Neural cell (in vitro differentiated cells): ENCODE data around the gene SLC15A4. TPM values are rescaled to one million over a fixed set of nuclear protein-coding genes. Genes with fewer than 3 reads are reported as not detected.
"Not testable (repeated sequence)": the region's sequence is repeated elsewhere in the genome, so short reads cannot be mapped to it uniquely, and the experiment has no call there.

ENCODE experiments used
- H2AFZ ChIP-seq: fragments of 200-600, 300-800 bp; sonication (generic), shearing (Covaris generic); 2 replicates; pipeline ENCODE4 v1.6.0; 2014; ENCODE audit warnings: low read depth, mild to moderate bottlenecking, antibody characterized with exemption, low read length, moderate library complexity
- H3F3A ChIP-seq: fragments of 200-600 bp; shearing (Covaris generic); 2 replicates; pipeline ENCODE4 v1.6.1; 2016; ENCODE audit warnings: mild to moderate bottlenecking, moderate library complexity, mixed read lengths, antibody characterized with exemption, low read length; ENCODE audit not compliant: insufficient read depth, poor library complexity, severe bottlenecking
- H3K27ac ChIP-seq: fragments of 200-600, 300-800 bp; sonication (generic), shearing (Covaris generic); 2 replicates; pipeline ENCODE4 v1.5.1; 2014; ENCODE audit warnings: mild to moderate bottlenecking, low read length, moderate library complexity
- H3K27me3 ChIP-seq: fragments of 300-800, 200-600 bp; sonication (generic), shearing (Covaris generic); 2 replicates; pipeline ENCODE4 v1.6.0; 2014; ENCODE audit warnings: mild to moderate bottlenecking, low read depth, low read length, moderate library complexity; ENCODE audit not compliant: insufficient read depth
- H3K36me3 ChIP-seq: fragments of 300-800, 200-600 bp; sonication (generic), shearing (Covaris generic); 2 replicates; pipeline ENCODE4 v1.5.1; 2014; ENCODE audit warnings: mild to moderate bottlenecking, antibody characterized with exemption, low read length, moderate library complexity; ENCODE audit not compliant: insufficient read depth
- H3K4me2 ChIP-seq: fragments of 300-800, 200-600 bp; sonication (generic), shearing (Covaris generic); 2 replicates; pipeline ENCODE4 v1.6.0; 2014; ENCODE audit warnings: mild to moderate bottlenecking, low read length
- H3K4me3 ChIP-seq: fragments of 300-800, 200-600 bp; sonication (generic), shearing (Covaris generic); 2 replicates; pipeline ENCODE4 v1.5.1; 2014; ENCODE audit warnings: mild to moderate bottlenecking, low read length, moderate library complexity
- H3K79me2 ChIP-seq: fragments of 200-600 bp; shearing (Covaris generic); replicated peaks from 2 replicates; pipeline ENCODE4 v1.6.0; 2014; ENCODE audit warnings: mild to moderate bottlenecking, low read length, moderate library complexity; ENCODE audit not compliant: insufficient read depth
- H3K9ac ChIP-seq: fragments of 300-800, 200-600 bp; sonication (generic), shearing (Covaris generic); 2 replicates; pipeline ENCODE4 v1.6.1; 2016; ENCODE audit warnings: mild to moderate bottlenecking, low read length, mixed read lengths
- H3K9me2 ChIP-seq: fragments of 200-600 bp; shearing (Covaris generic); 2 replicates; pipeline ENCODE4 v1.6.1; 2016; ENCODE audit warnings: mild to moderate bottlenecking, low read length, mixed read lengths; ENCODE audit not compliant: insufficient read depth
- H3K9me3 ChIP-seq: fragments of 200-600, 300-800 bp; sonication (generic), shearing (Covaris generic); 2 replicates; pipeline ENCODE4 v1.6.1; 2016; ENCODE audit warnings: mild to moderate bottlenecking, mixed run types, low read length, moderate library complexity, mixed read lengths
- H4K20me1 ChIP-seq: fragments of 200-600 bp; shearing (Covaris generic); 2 replicates; pipeline ENCODE4 v1.6.1; 2016; ENCODE audit warnings: mild to moderate bottlenecking, mixed run types; ENCODE audit not compliant: insufficient read depth
- CTCF ChIP-seq: fragments of 450-650 bp; IDR thresholded peaks from 2 replicates; pipeline ENCODE4 v1.5.1; 2014; ENCODE audit warnings: antibody characterized with exemption, mild to moderate bottlenecking, moderate library complexity; ENCODE audit not compliant: poor library complexity, severe bottlenecking
- EP300 ChIP-seq: fragments of 450-650 bp; conservative IDR thresholded peaks from 2 replicates; pipeline ENCODE4 v1.6.1; 2014; ENCODE audit warnings: antibody characterized with exemption, mild to moderate bottlenecking, moderate library complexity; ENCODE audit not compliant: poor library complexity, severe bottlenecking
- EZH2 ChIP-seq: fragments of 200-600, 300-800 bp; shearing (Covaris generic), sonication (generic); IDR thresholded peaks from 2 replicates; pipeline ENCODE4 v1.6.1; 2014; ENCODE audit warnings: antibody characterized with exemption, low read length, borderline replicate concordance, mild to moderate bottlenecking; ENCODE audit not compliant: insufficient read depth, poor library complexity, severe bottlenecking
- MXI1 ChIP-seq: fragments of 450-650 bp; conservative IDR thresholded peaks from 2 replicates; pipeline ENCODE4 v1.6.1; 2014; ENCODE audit warnings: antibody characterized with exemption, mild to moderate bottlenecking; ENCODE audit not compliant: poor library complexity, severe bottlenecking
- POLR2AphosphoS5 ChIP-seq: IDR thresholded peaks from 2 replicates; pipeline ENCODE4 v1.6.1; 2012
- RAD21 ChIP-seq: fragments of 450-650 bp; conservative IDR thresholded peaks from 2 replicates; pipeline ENCODE4 v1.6.1; 2014; ENCODE audit warnings: antibody characterized with exemption, mild to moderate bottlenecking, moderate library complexity
- REST ChIP-seq: IDR thresholded peaks from 2 replicates; pipeline ENCODE4 v1.6.1; 2012; ENCODE audit warnings: borderline replicate concordance
- SMC3 ChIP-seq: fragments of 450-650 bp; conservative IDR thresholded peaks from 2 replicates; pipeline ENCODE4 v1.6.1; 2014; ENCODE audit warnings: antibody characterized with exemption, mild to moderate bottlenecking, moderate library complexity; ENCODE audit not compliant: poor library complexity
- TAF1 ChIP-seq: IDR thresholded peaks from 2 replicates; pipeline ENCODE4 v1.6.1; 2012; ENCODE audit warnings: low read depth
- polyA plus RNA-seq: library from polyadenylated mRNA; depleted of rRNA; stranded (reverse); fragments of >200 nt; gene quantifications from 2 replicates; pipeline ENCODE4 v1.2.3, GENCODE V29; 2014

Gene SLC15A4
- polyA plus RNA-seq, 1 donor from 2014 or later: 34.7 TPM

- H4K20me1 ChIP-seq: no peaks in the 10 kb centered on the region
- H3K27ac ChIP-seq: no peak overlapping the region
- H3K4me2 ChIP-seq: no peak overlapping the region
- TF ChIP-seq CTCF (no peak), MXI1 (no peak), SMC3 (no peak), POLR2AphosphoS5 (no peak), EZH2 (no peak), EP300 (no peak), RAD21 (no peak), REST (no peak), TAF1 (no peak)
- no peaks in the 10 kb centered on the region for H3K79me2 ChIP-seq
- no peaks in the 10 kb centered on the region for H3K27me3 ChIP-seq
- H3F3A ChIP-seq: no peaks in the 10 kb centered on the region
- H2AFZ ChIP-seq: no peak overlapping the region
- H3K9ac ChIP-seq: no peak overlapping the region
- H3K9me2 ChIP-seq: no peaks in the 10 kb centered on the region
- no peak overlapping the region for H3K4me3 ChIP-seq
- no peaks in the 10 kb centered on the region for H3K9me3 ChIP-seq
- no peaks in the 10 kb centered on the region for H3K36me3 ChIP-seq
Observed at GRCh38 chr12:128842579-128842978, 18.8 kb upstream of the SLC15A4 start.

GRCh38 chr12:128840862-128841468 lies 17.2 kb upstream of the SLC15A4 start:
- Histone ChIP-seq H4K20me1 (no peaks in the 10 kb centered on the region), H2AFZ (no peak overlapping the region), H3K9ac (no peak overlapping the region), H3K4me2 (no peak overlapping the region), H3K27ac (no peak overlapping the region), H3K9me2 (no peaks in the 10 kb centered on the region), H3K79me2 (no peaks in the 10 kb centered on the region), H3F3A (no peaks in the 10 kb centered on the region), H3K9me3 (no peaks in the 10 kb centered on the region), H3K27me3 (no peaks in the 10 kb centered on the region), H3K36me3 (no peaks in the 10 kb centered on the region), H3K4me3 (no peak overlapping the region)
- no peak for TF ChIP-seq RAD21

- H3K27ac ChIP-seq, H3K9ac ChIP-seq, H3K36me3 ChIP-seq, H3F3A ChIP-seq, H3K79me2 ChIP-seq, H3K4me2 ChIP-seq, H2AFZ ChIP-seq, H4K20me1 ChIP-seq, H3K4me3 ChIP-seq, H3K9me2 ChIP-seq, H3K9me3 ChIP-seq, H3K27me3 ChIP-seq: not testable (repeated sequence)
Observed at GRCh38 chr12:128839885-128840284, 16.1 kb upstream of the SLC15A4 start.
